Endothelial cell of umbilical vein (primary cell): ENCODE data around the gene PRXL2A. TPM values are rescaled to one million over a fixed set of nuclear protein-coding genes. Genes with fewer than 3 reads are reported as not detected.
A peak's percentile ranks its signal among the peaks of the same experiment; 100 is the strongest.

ENCODE experiments used
- BruUV-seq: library from RNA; stranded (reverse); fragments of 400-500 nt; replicated peaks from 2 replicates; lab custom pipeline; 2021; lab: Mats Ljungman, UMichigan
- CTCF ChIA-PET: fragments of 300-600, 350-600 bp; sonication (Branson Sonifier 250); formaldehyde crosslinking; loops from one replicate; lab custom pipeline; 2021; ENCODE audit warnings: antibody characterized with exemption, inconsistent platforms; lab: Charles Lee
- POLR2A ChIA-PET: fragments of 300-600, 350-600 bp; sonication (Branson Sonifier 250); formaldehyde crosslinking; loops from one replicate; lab custom pipeline; 2021; ENCODE audit warnings: antibody characterized with exemption, inconsistent platforms; lab: Charles Lee
- DNase-seq: peaks from one replicate; pipeline ENCODE4 v3.0.0-alpha.2; 2011; ENCODE audit warnings: low read depth, low spot score
- FAIRE-seq: peaks from 2 replicates; lab custom pipeline; 2011; peaks lifted over from hg19 to GRCh38; lab: Jason Lieb, UNC
- H2AFZ ChIP-seq: 2 replicates; pipeline ENCODE4 v1.6.0; 2012; ENCODE audit warnings: low read depth, low read length, control low read depth, inconsistent platforms
- H3K27ac ChIP-seq: 2 replicates; pipeline ENCODE4 v1.5.1; 2011; ENCODE audit warnings: low read depth, mild to moderate bottlenecking, control low read depth, low read length, moderate library complexity; ENCODE audit not compliant: insufficient read depth
- H3K27me3 ChIP-seq, 2 experiments: 2 replicates each; pipeline versions ENCODE4 v1.6.0 to v1.6.1; 2011; ENCODE audit warnings: low read length in 2 of 2, mixed read lengths in 1 of 2; ENCODE audit not compliant: control insufficient read depth in 2 of 2, insufficient read depth in 2 of 2
- H3K36me3 ChIP-seq, 2 experiments: 2 replicates in 1 of 2; 3 replicates in 1 of 2; pipeline ENCODE4 v1.5.1; 2011; ENCODE audit warnings: low read length in 2 of 2, mild to moderate bottlenecking in 1 of 2, moderate library complexity in 1 of 2; ENCODE audit not compliant: control insufficient read depth in 2 of 2, insufficient read depth in 2 of 2; ENCODE audit errors: extremely low read depth in 1 of 2
- H3K4me1 ChIP-seq: 3 replicates; pipeline ENCODE4 v1.5.1; 2011; ENCODE audit warnings: mild to moderate bottlenecking, low read length; ENCODE audit not compliant: control insufficient read depth, insufficient read depth; ENCODE audit errors: extremely low read depth
- H3K4me2 ChIP-seq: 2 replicates; pipeline ENCODE4 v1.6.1; 2011; ENCODE audit warnings: low read length, control low read depth, mixed read lengths; ENCODE audit not compliant: insufficient read depth
- H3K4me3 ChIP-seq, 3 experiments: fragments of 200-600 bp in 1 of 3; sonication (generic), shearing (Covaris generic) in 1 of 3; replicated peaks in 1 of 3; 2 replicates each; pipeline ENCODE4 v1.5.1; 2011 to 2016; ENCODE audit warnings: control low read depth in 3 of 3, low read length in 3 of 3, mild to moderate bottlenecking in 2 of 3, inconsistent platforms in 1 of 3, low read depth in 1 of 3, moderate library complexity in 1 of 3; ENCODE audit not compliant: insufficient read depth in 1 of 3
- H3K79me2 ChIP-seq: 2 replicates; pipeline ENCODE4 v1.6.0; 2012; ENCODE audit warnings: low read length, inconsistent platforms; ENCODE audit not compliant: control insufficient read depth, insufficient read depth
- H3K9ac ChIP-seq: replicated peaks from 2 replicates; pipeline ENCODE3; 2011; ENCODE audit warnings: low read length, control low read depth; ENCODE audit not compliant: insufficient read depth; ENCODE audit errors: extremely low read depth
- H3K9me1 ChIP-seq: replicated peaks from 3 replicates; pipeline ENCODE4 v1.6.0; 2011; ENCODE audit warnings: mild to moderate bottlenecking, low read length; ENCODE audit not compliant: control insufficient read depth, insufficient read depth; ENCODE audit errors: extremely low read depth
- H3K9me3 ChIP-seq: replicated peaks from 2 replicates; pipeline ENCODE4 v1.5.1; 2012; ENCODE audit warnings: low read length, inconsistent platforms; ENCODE audit not compliant: control insufficient read depth, insufficient read depth
- H4K20me1 ChIP-seq: replicated peaks from 2 replicates; pipeline ENCODE3; 2011; ENCODE audit warnings: mild to moderate bottlenecking, low read length; ENCODE audit not compliant: control insufficient read depth, insufficient read depth; ENCODE audit errors: extremely low read depth
- EZH2 ChIP-seq: IDR thresholded peaks from 2 replicates; pipeline ENCODE4 v1.6.1; 2012; ENCODE audit warnings: borderline replicate concordance, low read depth, mild to moderate bottlenecking, moderate library complexity, low read length, inconsistent platforms; ENCODE audit not compliant: severe bottlenecking
- FOS ChIP-seq: IDR thresholded peaks from 2 replicates; pipeline ENCODE4 v1.6.1; 2011; ENCODE audit warnings: mild to moderate bottlenecking, low read length, moderate library complexity, borderline replicate concordance; ENCODE audit not compliant: insufficient read depth
- GATA2 ChIP-seq: IDR thresholded peaks from 2 replicates; pipeline ENCODE4 v1.7.0; 2011; ENCODE audit warnings: low read depth, mild to moderate bottlenecking, moderate library complexity, mixed read lengths, low read length; ENCODE audit not compliant: insufficient read length, insufficient read depth
- JUN ChIP-seq: IDR thresholded peaks from 2 replicates; pipeline ENCODE4 v1.6.1; 2011; ENCODE audit warnings: borderline replicate concordance, low read depth; ENCODE audit not compliant: insufficient read length, insufficient read depth
- MYC ChIP-seq: IDR thresholded peaks from one replicate; pipeline ENCODE4 v1.6.1; 2011; ENCODE audit warnings: mild to moderate bottlenecking, low read depth, low read length
- POLR2A ChIP-seq: IDR thresholded peaks from 2 replicates; pipeline ENCODE4 v1.6.1; 2012; ENCODE audit warnings: low read depth, mild to moderate bottlenecking, control low read depth, low read length
- POLR2AphosphoS5 ChIP-seq: IDR thresholded peaks from 2 replicates; pipeline ENCODE4 v1.6.1; 2012; ENCODE audit warnings: low read depth, mild to moderate bottlenecking, control low read depth, low read length, moderate library complexity; ENCODE audit not compliant: insufficient read depth
- dilution Hi-C: fragments of 300-500 bp; cut with MboI; formaldehyde crosslinking; loops from one replicate; pipeline ENCODE4 v1.15.0; 2019; ENCODE audit warnings: low sequenced_read_pairs; ENCODE audit not compliant: extremely low pct_ligation_motif_present
- intact Hi-C: fragments of 100-400 bp; cut with micrococcal nuclease; formaldehyde crosslinking; loops from one replicate; pipeline ENCODE4 v1.10.0; 2022
- polyA plus RNA-seq, 4 experiments: library from polyadenylated mRNA; depleted of rRNA in 3 of 4; stranded (reverse) in 3 of 4; unstranded in 1 of 4; fragments of >200 nt; gene quantifications; 2 replicates each; pipeline versions ENCODE4 v1.2.1 to v1.2.3, GENCODE V29; 2011 to 2012; ENCODE audit warnings: missing spikeins in 1 of 4
- total RNA-seq: library from RNA; stranded (reverse); gene quantifications from 2 replicates; pipeline ENCODE4 v1.2.3, GENCODE V29; 2021
- TF ChIP-seq, protein P1 (sequence below), 2 donors: IDR thresholded peaks; 1 replicate in 1 of 2; 2 replicates in 1 of 2; pipeline ENCODE4 v1.5.1; 2011; ENCODE audit warnings: low read length in 2 of 2, mild to moderate bottlenecking in 2 of 2, moderate library complexity in 2 of 2, control low read depth in 1 of 2, inconsistent platforms in 1 of 2, low read depth in 1 of 2; ENCODE audit not compliant: insufficient read depth in 1 of 2; ENCODE audit errors: extremely low read depth in 1 of 2
- TF ChIP-seq, protein P2 (sequence below): IDR thresholded peaks from 2 replicates; pipeline ENCODE4 v1.6.1; 2011; ENCODE audit not compliant: insufficient read depth, insufficient read length

Gene PRXL2A
- total and polyA plus RNA-seq, 2 donors (not counting 3 experiments of a cell fraction or from before 2014, with no cell fraction given): 113 to 321 TPM

DNA sequence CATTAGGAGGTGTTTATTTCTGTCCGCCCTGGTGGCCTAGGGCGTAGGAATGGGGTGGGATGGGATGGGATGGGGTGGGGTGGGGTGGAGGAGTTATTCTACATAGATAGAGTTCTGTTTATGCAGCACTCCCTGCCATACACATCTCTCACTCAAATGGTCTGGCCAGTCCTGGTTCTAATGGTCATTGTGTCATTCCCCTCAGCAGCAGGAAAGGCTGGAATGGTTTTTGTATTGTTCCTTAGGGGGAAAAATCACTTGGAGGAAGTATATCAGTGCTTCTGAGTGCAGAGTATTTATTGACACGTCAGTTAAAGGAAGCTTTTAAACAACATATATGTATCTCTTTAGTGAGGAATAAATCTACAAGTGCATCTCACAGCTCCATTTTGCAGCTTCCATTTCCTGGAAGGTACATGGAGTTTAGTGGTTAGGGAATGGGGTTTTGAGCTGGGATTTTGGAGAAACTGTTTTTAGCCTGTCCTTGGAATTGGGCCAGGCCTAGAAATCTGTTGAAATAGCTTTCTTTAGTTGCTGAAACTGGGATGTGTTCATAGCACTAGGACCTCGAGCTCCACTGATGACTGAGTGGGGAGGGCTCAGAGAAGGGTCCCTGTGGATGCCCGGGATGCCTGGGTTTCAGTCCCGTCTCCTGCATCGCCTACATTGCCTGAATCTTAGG lies 54.1 kb downstream of the PRXL2A start:
- dilution Hi-C loops: no loop called here
- Histone ChIP-seq H3K4me2 (peak overlapping the region; percentile 71), H3K79me2 (peaks cover 99% of the 10 kb centered on the region), H3K27ac (peak overlapping the region; percentile 79), H2AFZ (no peak overlapping the region), H3K36me3 (peaks cover 4 to 6% of the 10 kb centered on the region in 2 experiments), H3K4me1 (peaks cover 97% of the 10 kb centered on the region), H3K4me3 (peak overlapping the region in 1 of 3 experiments; percentile 13), H3K27me3 (no peaks in the 10 kb centered on the region), H4K20me1 (peaks cover 6% of the 10 kb centered on the region), H3K9me1 (no peaks in the 10 kb centered on the region), H3K9ac (peak overlapping the region; percentile 40), H3K9me3 (no peaks in the 10 kb centered on the region)
- FAIRE-seq (peak; percentile 55), DNase-seq (peak; percentile 76)
- no TSS peak for BruUV-seq
- POLR2A ChIA-PET: interaction anchor here (0.5 to 1.6 kb wide), 5 partner anchors 9 to 69 kb away, joined by 3 to 5 read pairs (median 4); no protein-coding TSS in a partner anchor
- intact Hi-C loops: loop anchor here (1.0 kb wide), 1 partner anchor 8 kb away; the partner anchor contains the start of gene TSPAN14
- CTCF ChIA-PET: interaction anchor here (2.7 to 37.4 kb wide), 3 partner anchors 12 to 44 kb away, joined by 9 to 1118 read pairs (median 18); no protein-coding TSS in a partner anchor
- TF ChIP-seq EZH2: no peak
- peak; percentile 19 for TF ChIP-seq POLR2AphosphoS5

DNA sequence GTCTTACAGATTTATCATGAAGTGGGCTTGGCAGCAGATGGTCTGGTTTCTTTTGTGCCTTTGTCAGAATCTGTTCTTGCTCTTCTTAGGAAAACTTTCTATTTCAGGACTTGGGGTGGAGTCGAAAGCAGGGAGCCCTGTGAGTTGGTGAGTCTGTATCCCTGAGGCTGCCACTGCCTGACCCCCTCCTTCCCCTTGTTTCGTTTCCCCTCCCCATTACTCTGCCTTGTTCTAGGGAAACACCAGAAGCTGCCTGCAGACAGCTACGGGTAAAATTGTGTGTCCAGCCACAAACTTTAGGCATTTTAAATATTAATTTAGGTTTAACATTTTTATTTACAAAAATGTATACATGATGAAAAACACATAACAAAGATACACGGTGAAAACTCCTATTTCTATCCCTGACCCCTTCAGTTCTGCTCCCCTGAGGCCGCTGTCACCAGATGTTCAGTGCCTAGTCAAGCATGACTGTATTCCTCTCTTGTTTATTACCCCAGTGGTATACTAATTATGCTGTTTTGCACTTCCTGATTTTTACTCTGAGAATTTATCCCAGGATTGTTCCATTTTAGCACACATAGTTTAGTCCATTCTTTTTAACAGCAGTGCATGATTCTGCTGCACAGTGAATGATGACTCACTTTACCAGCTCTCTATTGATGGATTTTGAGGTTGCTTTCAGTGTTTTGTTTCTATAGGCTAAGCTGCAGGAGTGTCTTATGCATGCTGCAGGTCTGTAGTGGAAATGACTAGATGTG lies 54.8 kb downstream of the PRXL2A start:
- Histone ChIP-seq H3K27ac (peak overlapping the region; percentile 79), H3K9ac (peak overlapping the region; percentile 40), H3K4me3 (no peak overlapping the region), H3K9me3 (no peaks in the 10 kb centered on the region), H3K9me1 (no peaks in the 10 kb centered on the region), H4K20me1 (peaks cover 6% of the 10 kb centered on the region), H3K36me3 (peaks cover 3 to 4% of the 10 kb centered on the region in 2 experiments), H2AFZ (no peak overlapping the region), H3K4me1 (peaks cover 97% of the 10 kb centered on the region), H3K79me2 (peaks cover 99% of the 10 kb centered on the region), H3K4me2 (peak overlapping the region; percentile 71), H3K27me3 (no peaks in the 10 kb centered on the region)
- FAIRE-seq: peak; percentile 87
- peak; percentile 68 for DNase-seq
- TF ChIP-seq POLR2A (no peak), MYC (no peak), POLR2AphosphoS5 (no peak), FOS (peak; percentile 86), GATA2 (no peak), JUN (peak; percentile 80), EZH2 (no peak)
- TF ChIP-seq, protein P1, sequence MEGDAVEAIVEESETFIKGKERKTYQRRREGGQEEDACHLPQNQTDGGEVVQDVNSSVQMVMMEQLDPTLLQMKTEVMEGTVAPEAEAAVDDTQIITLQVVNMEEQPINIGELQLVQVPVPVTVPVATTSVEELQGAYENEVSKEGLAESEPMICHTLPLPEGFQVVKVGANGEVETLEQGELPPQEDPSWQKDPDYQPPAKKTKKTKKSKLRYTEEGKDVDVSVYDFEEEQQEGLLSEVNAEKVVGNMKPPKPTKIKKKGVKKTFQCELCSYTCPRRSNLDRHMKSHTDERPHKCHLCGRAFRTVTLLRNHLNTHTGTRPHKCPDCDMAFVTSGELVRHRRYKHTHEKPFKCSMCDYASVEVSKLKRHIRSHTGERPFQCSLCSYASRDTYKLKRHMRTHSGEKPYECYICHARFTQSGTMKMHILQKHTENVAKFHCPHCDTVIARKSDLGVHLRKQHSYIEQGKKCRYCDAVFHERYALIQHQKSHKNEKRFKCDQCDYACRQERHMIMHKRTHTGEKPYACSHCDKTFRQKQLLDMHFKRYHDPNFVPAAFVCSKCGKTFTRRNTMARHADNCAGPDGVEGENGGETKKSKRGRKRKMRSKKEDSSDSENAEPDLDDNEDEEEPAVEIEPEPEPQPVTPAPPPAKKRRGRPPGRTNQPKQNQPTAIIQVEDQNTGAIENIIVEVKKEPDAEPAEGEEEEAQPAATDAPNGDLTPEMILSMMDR (IDR thresholded peaks at IDR 0.05; ENCODE audit: extremely low read depth in 1 of 2, insufficient read depth in 1 of 2, low read depth in 1 of 2, low read length in 2 of 2): no peak
- TF ChIP-seq, protein P2, sequence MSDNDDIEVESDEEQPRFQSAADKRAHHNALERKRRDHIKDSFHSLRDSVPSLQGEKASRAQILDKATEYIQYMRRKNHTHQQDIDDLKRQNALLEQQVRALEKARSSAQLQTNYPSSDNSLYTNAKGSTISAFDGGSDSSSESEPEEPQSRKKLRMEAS: no peak
- ChIA-PET CTCF (interaction anchor here (0.6 to 37.4 kb wide), 4 partner anchors 10 to 43 kb away, joined by 3 to 1118 read pairs (median 14); no protein-coding TSS in a partner anchor), POLR2A (interaction anchor here (0.6 to 1.6 kb wide), 3 partner anchors 10 to 37 kb away, joined by 3 to 5 read pairs (median 3); no protein-coding TSS in a partner anchor)
- intact Hi-C loops (loop anchor here (1.0 kb wide), 1 partner anchor 9 kb away; the partner anchor contains the start of gene TSPAN14), dilution Hi-C loops (no loop called here)
- BruUV-seq: no TSS peak
